NB4 (cell line): ENCODE results near the gene CECR2.

Experiments
- DNase-seq: peaks from one replicate; pipeline ENCODE4 v3.0.0; 2010; ENCODE audit warnings: low read depth
- H3K4me3 ChIP-seq: one replicate; pipeline ENCODE4 v1.5.1; 2011; ENCODE audit warnings: mild to moderate bottlenecking, low read depth, low read length, moderate library complexity
- MYC ChIP-seq: IDR thresholded peaks from 2 replicates; pipeline ENCODE4 v1.6.1; 2011; ENCODE audit warnings: low read depth, low read length
- POLR2A ChIP-seq: IDR thresholded peaks from 2 replicates; pipeline ENCODE4 v1.6.1; 2011; ENCODE audit warnings: mild to moderate bottlenecking; ENCODE audit not compliant: insufficient read length; ENCODE audit errors: extremely low read depth
- TF ChIP-seq, protein P1 (sequence below): IDR thresholded peaks from one replicate; pipeline ENCODE4 v1.5.1; 2012; ENCODE audit warnings: low read depth, low read length
- TF ChIP-seq, protein P2 (sequence below): IDR thresholded peaks from 2 replicates; pipeline ENCODE4 v1.6.1; 2011; ENCODE audit warnings: low read depth, low read length

CECR2 gene

GRCh38 chr22:17407643-17408042, 38.4 kb downstream of the CECR2 start:
- TF ChIP-seq, protein P1, sequence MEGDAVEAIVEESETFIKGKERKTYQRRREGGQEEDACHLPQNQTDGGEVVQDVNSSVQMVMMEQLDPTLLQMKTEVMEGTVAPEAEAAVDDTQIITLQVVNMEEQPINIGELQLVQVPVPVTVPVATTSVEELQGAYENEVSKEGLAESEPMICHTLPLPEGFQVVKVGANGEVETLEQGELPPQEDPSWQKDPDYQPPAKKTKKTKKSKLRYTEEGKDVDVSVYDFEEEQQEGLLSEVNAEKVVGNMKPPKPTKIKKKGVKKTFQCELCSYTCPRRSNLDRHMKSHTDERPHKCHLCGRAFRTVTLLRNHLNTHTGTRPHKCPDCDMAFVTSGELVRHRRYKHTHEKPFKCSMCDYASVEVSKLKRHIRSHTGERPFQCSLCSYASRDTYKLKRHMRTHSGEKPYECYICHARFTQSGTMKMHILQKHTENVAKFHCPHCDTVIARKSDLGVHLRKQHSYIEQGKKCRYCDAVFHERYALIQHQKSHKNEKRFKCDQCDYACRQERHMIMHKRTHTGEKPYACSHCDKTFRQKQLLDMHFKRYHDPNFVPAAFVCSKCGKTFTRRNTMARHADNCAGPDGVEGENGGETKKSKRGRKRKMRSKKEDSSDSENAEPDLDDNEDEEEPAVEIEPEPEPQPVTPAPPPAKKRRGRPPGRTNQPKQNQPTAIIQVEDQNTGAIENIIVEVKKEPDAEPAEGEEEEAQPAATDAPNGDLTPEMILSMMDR = no peak
- TF ChIP-seq, protein P2, sequence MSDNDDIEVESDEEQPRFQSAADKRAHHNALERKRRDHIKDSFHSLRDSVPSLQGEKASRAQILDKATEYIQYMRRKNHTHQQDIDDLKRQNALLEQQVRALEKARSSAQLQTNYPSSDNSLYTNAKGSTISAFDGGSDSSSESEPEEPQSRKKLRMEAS = no peak
- no peak for TF ChIP-seq MYC
- TF ChIP-seq POLR2A = no peak
- DNase-seq = no peak
- H3K4me3 ChIP-seq = no peak overlapping the region

GRCh38 chr22:17410576-17410975, 41.3 kb downstream of the CECR2 start:
- TF ChIP-seq POLR2A (no peak), MYC (no peak)
- TF ChIP-seq, protein P2 = no peak
- TF ChIP-seq, protein P1 = no peak

GRCh38 chr22:17411213-17411612, 42.0 kb downstream of the CECR2 start:
- H3K4me3 ChIP-seq = no peak overlapping the region
- DNase-seq = no peak
- TF ChIP-seq MYC = no peak
- TF ChIP-seq, protein P2 = no peak
- TF ChIP-seq POLR2A = no peak
- TF ChIP-seq, protein P1 = no peak

More at GRCh38 chr22:17410576-17410975, 41.3 kb downstream of the CECR2 start:
- no peak overlapping the region for H3K4me3 ChIP-seq
- no peak for DNase-seq

DNA sequence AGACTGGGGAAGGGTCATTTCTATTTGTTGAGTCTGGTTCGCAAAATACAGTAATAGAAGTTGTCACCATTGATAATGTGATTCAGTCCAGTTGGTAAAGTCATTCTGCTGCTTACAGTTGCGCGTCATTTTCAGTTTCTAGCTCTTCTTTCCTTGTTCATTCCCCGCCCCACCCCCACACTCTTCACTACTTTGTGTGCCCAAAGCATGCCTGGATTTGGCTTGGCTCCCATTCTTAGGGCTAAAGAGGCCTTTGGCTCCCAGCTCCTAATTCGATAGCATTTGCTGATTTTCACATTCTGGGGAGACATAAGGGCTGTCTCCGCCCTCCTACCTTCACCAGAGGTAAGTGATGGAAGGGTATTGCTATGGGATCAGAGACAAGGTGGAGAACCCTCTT, 43.0 kb downstream of the CECR2 start:
- TF ChIP-seq POLR2A (no peak), MYC (no peak)
- TF ChIP-seq, protein P1 = no peak
- TF ChIP-seq, protein P2 = no peak
- DNase-seq = no peak
- no peak overlapping the region for H3K4me3 ChIP-seq

DNA sequence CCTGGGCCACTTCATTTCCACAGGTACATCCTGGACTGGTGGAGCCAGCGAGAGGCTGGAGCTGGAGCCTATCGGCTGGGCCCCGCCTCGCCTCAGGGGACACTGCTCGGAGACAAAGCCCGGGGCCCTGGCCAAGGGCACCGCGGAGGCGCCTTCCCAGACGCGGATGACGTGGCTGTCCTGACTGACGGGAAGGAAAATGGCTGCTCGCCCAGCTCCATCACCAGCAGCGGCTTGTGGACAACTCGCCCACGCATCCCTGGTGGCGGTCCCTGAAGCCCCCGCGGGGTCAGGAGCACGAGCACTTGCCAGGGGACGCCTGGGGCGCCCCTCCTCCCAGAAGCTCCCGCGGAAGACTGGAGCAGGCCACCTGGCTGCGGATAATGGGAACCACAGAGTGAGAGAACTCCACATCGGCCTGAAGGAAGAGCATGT, 49.6 kb downstream of the CECR2 start:
- no peak for TF ChIP-seq POLR2A
- no peak for TF ChIP-seq MYC
- TF ChIP-seq, protein P1 = no peak
- TF ChIP-seq, protein P2 = no peak
- no peak for DNase-seq
- no peak overlapping the region for H3K4me3 ChIP-seq

DNA sequence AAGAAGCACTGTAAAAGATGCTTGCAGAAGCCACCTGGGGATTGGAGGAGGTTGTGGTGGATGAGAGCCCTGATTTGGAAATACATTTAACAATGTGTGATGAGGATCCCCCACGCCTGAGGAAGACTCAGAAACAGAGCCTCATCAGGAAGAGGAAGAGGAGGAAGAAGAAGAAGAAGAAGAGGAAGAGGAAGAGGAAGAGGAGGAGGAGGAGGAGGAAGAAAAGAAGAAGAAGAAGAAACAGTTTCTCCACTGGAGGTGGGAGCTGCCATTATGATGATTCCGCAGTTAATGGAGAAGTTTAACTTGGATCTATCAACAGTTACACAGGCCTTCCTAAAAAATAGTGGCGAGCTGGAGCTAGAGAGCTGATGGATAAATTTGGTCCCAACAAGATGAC, 50.1 kb downstream of the CECR2 start:
- no peak for DNase-seq
- no peak overlapping the region for H3K4me3 ChIP-seq
- TF ChIP-seq, protein P1 = no peak
- TF ChIP-seq MYC = no peak
- TF ChIP-seq POLR2A = no peak
- TF ChIP-seq, protein P2 = no peak
